A549 (cell line): ENCODE data around the gene VIT.

ENCODE experiments used
- CBX8 ChIP-seq: fragments of 200-600 bp; sonication (generic); IDR thresholded peaks from 2 replicates; pipeline ENCODE4 v1.6.1; 2016
- CEBPB ChIP-seq, 2 experiments: fragments of >200 bp in 1 of 2; sonication (Bioruptor Twin) in 1 of 2; formaldehyde crosslinking in 1 of 2; IDR thresholded peaks; 2 replicates each; pipeline ENCODE4 v1.6.1; 2012 to 2016
- CHD2 ChIP-seq: fragments of 150-350 bp; IDR thresholded peaks from 2 replicates; pipeline ENCODE4 v1.6.1; 2014; ENCODE audit warnings: low read length; ENCODE audit not compliant: partially characterized antibody
- ESRRA ChIP-seq: fragments of 150-350 bp; IDR thresholded peaks from 2 replicates; pipeline ENCODE4 v1.6.1; 2014; ENCODE audit warnings: mild to moderate bottlenecking, low read length, borderline replicate concordance
- HDAC2 ChIP-seq: fragments of 200-600 bp; sonication (generic); IDR thresholded peaks from 2 replicates; pipeline ENCODE4 v1.6.1; 2016
- HOXB13 ChIP-seq: fragments of 250-450 bp; sonication (Bioruptor Pico); IDR thresholded peaks from 2 replicates; pipeline ENCODE4 v1.5.0; 2020; ENCODE audit warnings: low read depth, mild to moderate bottlenecking, moderate library complexity
- KDM5A ChIP-seq: fragments of 200-600 bp; sonication (generic); IDR thresholded peaks from 2 replicates; pipeline ENCODE4 v1.6.1; 2016; ENCODE audit warnings: antibody characterized with exemption, mild to moderate bottlenecking
- MAFK ChIP-seq: fragments of 450-650 bp; IDR thresholded peaks from 2 replicates; pipeline ENCODE4 v1.6.1; 2014; ENCODE audit not compliant: partially characterized antibody
- PHF8 ChIP-seq: fragments of 200-600 bp; sonication (generic); IDR thresholded peaks from 2 replicates; pipeline ENCODE4 v1.6.1; 2016; ENCODE audit warnings: low read depth, mild to moderate bottlenecking, antibody characterized with exemption, moderate library complexity, borderline replicate concordance
- POLR2A ChIP-seq: IDR thresholded peaks from 2 replicates; pipeline ENCODE4 v1.6.1; 2012; ENCODE audit warnings: mild to moderate bottlenecking, low read length
- POLR2AphosphoS2 ChIP-seq: conservative IDR thresholded peaks from 2 replicates; pipeline ENCODE4 v1.6.1; 2012; ENCODE audit warnings: low read length, improper control_type of control experiment, inconsistent platforms
- RCOR1 ChIP-seq: fragments of 150-350 bp; IDR thresholded peaks from 2 replicates; pipeline ENCODE4 v1.6.1; 2014; ENCODE audit warnings: antibody characterized with exemption, low read length, low read depth
- TF ChIP-seq, protein P1 (sequence below): fragments of >200 bp; sonication (Bioruptor Twin); formaldehyde crosslinking; IDR thresholded peaks from 3 replicates; pipeline ENCODE4 v1.5.1; 2016
- TF ChIP-seq, protein P2 (sequence below): fragments of 200-600 bp; sonication (generic); IDR thresholded peaks from 2 replicates; pipeline ENCODE4 v1.6.1; 2016; ENCODE audit warnings: antibody characterized with exemption, mild to moderate bottlenecking, moderate library complexity

DNA sequence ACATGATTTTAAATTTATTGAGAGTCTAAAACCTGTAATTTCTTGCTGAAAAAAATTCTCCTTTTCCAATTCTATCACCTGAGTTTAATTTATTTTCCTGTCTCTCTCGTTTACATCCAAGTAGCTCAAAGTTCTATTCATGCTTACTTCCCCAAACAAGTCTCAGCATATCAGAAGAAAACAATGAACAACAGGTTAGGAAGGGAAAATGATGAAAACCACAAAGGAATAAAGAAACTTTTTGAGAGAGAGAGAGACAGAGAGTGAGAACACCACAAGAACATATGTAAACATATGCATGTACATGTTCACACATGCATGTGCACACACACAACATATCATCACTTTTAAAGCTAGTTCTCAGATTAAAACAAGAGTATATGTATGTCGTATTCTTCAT, 157.7 kb downstream of the VIT start:
- TF ChIP-seq POLR2A: no peak
- TF ChIP-seq, protein P1, sequence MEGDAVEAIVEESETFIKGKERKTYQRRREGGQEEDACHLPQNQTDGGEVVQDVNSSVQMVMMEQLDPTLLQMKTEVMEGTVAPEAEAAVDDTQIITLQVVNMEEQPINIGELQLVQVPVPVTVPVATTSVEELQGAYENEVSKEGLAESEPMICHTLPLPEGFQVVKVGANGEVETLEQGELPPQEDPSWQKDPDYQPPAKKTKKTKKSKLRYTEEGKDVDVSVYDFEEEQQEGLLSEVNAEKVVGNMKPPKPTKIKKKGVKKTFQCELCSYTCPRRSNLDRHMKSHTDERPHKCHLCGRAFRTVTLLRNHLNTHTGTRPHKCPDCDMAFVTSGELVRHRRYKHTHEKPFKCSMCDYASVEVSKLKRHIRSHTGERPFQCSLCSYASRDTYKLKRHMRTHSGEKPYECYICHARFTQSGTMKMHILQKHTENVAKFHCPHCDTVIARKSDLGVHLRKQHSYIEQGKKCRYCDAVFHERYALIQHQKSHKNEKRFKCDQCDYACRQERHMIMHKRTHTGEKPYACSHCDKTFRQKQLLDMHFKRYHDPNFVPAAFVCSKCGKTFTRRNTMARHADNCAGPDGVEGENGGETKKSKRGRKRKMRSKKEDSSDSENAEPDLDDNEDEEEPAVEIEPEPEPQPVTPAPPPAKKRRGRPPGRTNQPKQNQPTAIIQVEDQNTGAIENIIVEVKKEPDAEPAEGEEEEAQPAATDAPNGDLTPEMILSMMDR: no peak
- TF ChIP-seq POLR2AphosphoS2: no peak
- TF ChIP-seq CEBPB (IDR thresholded peaks at IDR 0.05): no peak
- no peak for TF ChIP-seq ESRRA
- TF ChIP-seq HDAC2: no peak
- no peak for TF ChIP-seq RCOR1
- no peak for TF ChIP-seq CHD2
- TF ChIP-seq KDM5A: no peak
- TF ChIP-seq HOXB13 (CRISPR knock-in tag): no peak
- TF ChIP-seq MAFK: no peak
- TF ChIP-seq PHF8: no peak
- no peak for TF ChIP-seq CBX8
- TF ChIP-seq, protein P2, sequence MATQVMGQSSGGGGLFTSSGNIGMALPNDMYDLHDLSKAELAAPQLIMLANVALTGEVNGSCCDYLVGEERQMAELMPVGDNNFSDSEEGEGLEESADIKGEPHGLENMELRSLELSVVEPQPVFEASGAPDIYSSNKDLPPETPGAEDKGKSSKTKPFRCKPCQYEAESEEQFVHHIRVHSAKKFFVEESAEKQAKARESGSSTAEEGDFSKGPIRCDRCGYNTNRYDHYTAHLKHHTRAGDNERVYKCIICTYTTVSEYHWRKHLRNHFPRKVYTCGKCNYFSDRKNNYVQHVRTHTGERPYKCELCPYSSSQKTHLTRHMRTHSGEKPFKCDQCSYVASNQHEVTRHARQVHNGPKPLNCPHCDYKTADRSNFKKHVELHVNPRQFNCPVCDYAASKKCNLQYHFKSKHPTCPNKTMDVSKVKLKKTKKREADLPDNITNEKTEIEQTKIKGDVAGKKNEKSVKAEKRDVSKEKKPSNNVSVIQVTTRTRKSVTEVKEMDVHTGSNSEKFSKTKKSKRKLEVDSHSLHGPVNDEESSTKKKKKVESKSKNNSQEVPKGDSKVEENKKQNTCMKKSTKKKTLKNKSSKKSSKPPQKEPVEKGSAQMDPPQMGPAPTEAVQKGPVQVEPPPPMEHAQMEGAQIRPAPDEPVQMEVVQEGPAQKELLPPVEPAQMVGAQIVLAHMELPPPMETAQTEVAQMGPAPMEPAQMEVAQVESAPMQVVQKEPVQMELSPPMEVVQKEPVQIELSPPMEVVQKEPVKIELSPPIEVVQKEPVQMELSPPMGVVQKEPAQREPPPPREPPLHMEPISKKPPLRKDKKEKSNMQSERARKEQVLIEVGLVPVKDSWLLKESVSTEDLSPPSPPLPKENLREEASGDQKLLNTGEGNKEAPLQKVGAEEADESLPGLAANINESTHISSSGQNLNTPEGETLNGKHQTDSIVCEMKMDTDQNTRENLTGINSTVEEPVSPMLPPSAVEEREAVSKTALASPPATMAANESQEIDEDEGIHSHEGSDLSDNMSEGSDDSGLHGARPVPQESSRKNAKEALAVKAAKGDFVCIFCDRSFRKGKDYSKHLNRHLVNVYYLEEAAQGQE: no peak
